Sigmoid colon (tissue), 7 donors: ENCODE measurements around the gene TBC1D1. TPM values are rescaled to one million over a fixed set of nuclear protein-coding genes. Genes with fewer than 3 reads are reported as not detected.

ENCODE experiments used
- DNase-seq: peaks from one replicate; pipeline ENCODE4 v3.0.0-alpha.2; 2019
- H3K27ac ChIP-seq, 4 donors: fragments of 200-600 bp; sonication (generic); one replicate each; pipeline ENCODE4 v1.5.1; 2016 to 2019; ENCODE audit warnings: mild to moderate bottlenecking in 1 of 4
- H3K27me3 ChIP-seq, 3 donors: fragments of 200-600 bp; sonication (generic); one replicate each; pipeline ENCODE4 v1.5.1; 2019; ENCODE audit warnings: mild to moderate bottlenecking in 1 of 3
- H3K36me3 ChIP-seq, 4 donors: fragments of 200-600 bp; sonication (generic); one replicate each; pipeline ENCODE4 v1.5.1; 2016 to 2019
- H3K4me1 ChIP-seq, 4 donors: fragments of 200-600 bp; sonication (generic); one replicate each; pipeline ENCODE4 v1.5.1; 2017 to 2019
- H3K4me3 ChIP-seq, 4 donors: fragments of 200-600 bp; sonication (generic); one replicate each; pipeline ENCODE4 v1.5.1; 2017 to 2019; ENCODE audit warnings: mild to moderate bottlenecking in 2 of 4, moderate library complexity in 1 of 4
- H3K9me3 ChIP-seq, 4 donors: fragments of 200-600 bp in 3 of 4; sonication (generic) in 3 of 4; one replicate each; pipeline versions ENCODE4 v1.5.1 to v1.6.1; 2013 to 2019
- EP300 ChIP-seq, 4 donors: sonication (generic); formaldehyde crosslinking; IDR thresholded peaks; one replicate each; pipeline ENCODE4 v1.6.1; 2017; ENCODE audit warnings: antibody characterized with exemption in 4 of 4
- POLR2A ChIP-seq, 2 donors: fragments of 450-650 bp; IDR thresholded peaks; one replicate each; pipeline ENCODE4 v1.6.1; 2016; ENCODE audit warnings: antibody characterized with exemption in 2 of 2, mild to moderate bottlenecking in 2 of 2, moderate library complexity in 2 of 2
- POLR2AphosphoS5 ChIP-seq, 4 donors: sonication (generic); formaldehyde crosslinking; IDR thresholded peaks; one replicate each; pipeline ENCODE4 v1.6.1; 2017; ENCODE audit warnings: antibody characterized with exemption in 4 of 4
- WGBS, 2 donors: extraction: QIAGEN DNeasy Blood & Tissue Kit; methylation state at CpG; one replicate each; pipeline ENCODE4 v1.1.7; 2013; 5-methylcytosine and 5-hydroxymethylcytosine counted together
- intact Hi-C: fragments of 100-400 bp; cut with DNase I; formaldehyde crosslinking; loops from one replicate; pipeline ENCODE4 v1.15.1; 2023
- polyA plus RNA-seq, 3 donors: library from polyadenylated mRNA; stranded (reverse); fragments of 200-250 nt; gene quantifications; one replicate each; pipeline ENCODE4 v1.2.3, GENCODE V29; 2013
- total RNA-seq, 4 donors: library from RNA; depleted of rRNA; stranded (reverse); fragments of >200 nt; gene quantifications; one replicate each; pipeline ENCODE4 v1.1.0, GENCODE V29; 2016
- TF ChIP-seq, protein P1 (sequence below), 4 experiments: fragments of 450-650 bp in 3 of 4; fragments of 200-600 bp in 1 of 4; IDR thresholded peaks; one replicate each; pipeline ENCODE4 v1.5.1; 2016 to 2019; ENCODE audit warnings: antibody characterized with exemption in 4 of 4, mild to moderate bottlenecking in 3 of 4, moderate library complexity in 2 of 4
- donor health status: healthy with polysubstance abuse.
- donor health status: Bipolar disorder and iron deficiency.
- donor health status: healthy.

TBC1D1 gene
- total and polyA plus RNA-seq, 7 donors = 31.2 to 450 (median 253) TPM

DNA sequence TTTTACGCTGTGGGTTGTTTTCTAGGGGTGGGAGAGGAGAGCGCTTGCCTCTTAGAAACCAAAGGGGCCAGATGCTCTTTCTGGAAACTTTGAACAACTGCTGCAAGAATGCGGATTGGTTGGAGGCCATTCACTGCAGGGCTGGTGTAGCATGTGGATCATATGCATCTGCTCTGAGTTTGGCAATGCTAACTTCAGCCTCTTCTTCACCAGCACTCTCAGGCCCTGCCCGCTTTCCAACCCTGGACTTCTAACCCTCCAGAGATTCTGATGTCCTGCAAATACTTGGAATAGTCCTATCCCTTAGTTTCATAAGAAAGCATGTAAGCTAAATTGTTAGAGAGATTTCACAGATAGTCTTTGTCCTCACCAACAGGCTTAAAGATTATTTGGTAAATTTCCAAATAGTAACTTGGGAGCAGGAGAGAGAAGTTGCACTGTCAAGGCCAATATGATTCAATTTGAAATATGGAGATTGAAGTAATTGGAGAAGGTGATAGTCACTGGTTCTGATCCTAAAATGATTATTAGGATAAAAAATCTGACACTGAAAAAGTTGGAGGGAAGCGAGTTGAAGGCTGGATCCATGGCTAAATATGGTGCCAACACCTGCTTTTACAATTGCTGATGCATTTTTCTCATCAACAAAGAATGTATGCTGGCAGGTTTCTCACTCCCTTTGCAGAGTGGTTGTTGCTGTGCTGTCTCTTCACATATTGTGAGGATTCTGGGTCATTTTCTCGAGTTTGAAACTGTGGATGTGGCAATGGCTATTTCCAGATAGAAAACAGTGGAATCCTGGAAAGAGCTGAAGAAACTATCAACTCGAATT, 279.7 kb downstream of the TBC1D1 start:
- H3K27ac ChIP-seq = peak overlapping the region in 1 of 4 donors; percentile 20
- no peaks in the 10 kb centered on the region for H3K27me3 ChIP-seq
- H3K36me3 ChIP-seq = no peaks in the 10 kb centered on the region
- H3K4me3 ChIP-seq = no peak overlapping the region
- peaks cover 0 to 12% (median 7%) of the 10 kb centered on the region in 4 donors for H3K4me1 ChIP-seq
- TF ChIP-seq POLR2A (IDR thresholded peaks at IDR 0.05) (no peak), POLR2AphosphoS5 (IDR thresholded peaks at IDR 0.05) (no peak), EP300 (IDR thresholded peaks at IDR 0.05) (no peak)
- TF ChIP-seq, protein P1, sequence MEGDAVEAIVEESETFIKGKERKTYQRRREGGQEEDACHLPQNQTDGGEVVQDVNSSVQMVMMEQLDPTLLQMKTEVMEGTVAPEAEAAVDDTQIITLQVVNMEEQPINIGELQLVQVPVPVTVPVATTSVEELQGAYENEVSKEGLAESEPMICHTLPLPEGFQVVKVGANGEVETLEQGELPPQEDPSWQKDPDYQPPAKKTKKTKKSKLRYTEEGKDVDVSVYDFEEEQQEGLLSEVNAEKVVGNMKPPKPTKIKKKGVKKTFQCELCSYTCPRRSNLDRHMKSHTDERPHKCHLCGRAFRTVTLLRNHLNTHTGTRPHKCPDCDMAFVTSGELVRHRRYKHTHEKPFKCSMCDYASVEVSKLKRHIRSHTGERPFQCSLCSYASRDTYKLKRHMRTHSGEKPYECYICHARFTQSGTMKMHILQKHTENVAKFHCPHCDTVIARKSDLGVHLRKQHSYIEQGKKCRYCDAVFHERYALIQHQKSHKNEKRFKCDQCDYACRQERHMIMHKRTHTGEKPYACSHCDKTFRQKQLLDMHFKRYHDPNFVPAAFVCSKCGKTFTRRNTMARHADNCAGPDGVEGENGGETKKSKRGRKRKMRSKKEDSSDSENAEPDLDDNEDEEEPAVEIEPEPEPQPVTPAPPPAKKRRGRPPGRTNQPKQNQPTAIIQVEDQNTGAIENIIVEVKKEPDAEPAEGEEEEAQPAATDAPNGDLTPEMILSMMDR (IDR thresholded peaks at IDR 0.05) = no peak
- H3K9me3 ChIP-seq = no peaks in the 10 kb centered on the region
- intact Hi-C loops = no loop called here
- DNase-seq = no peak
- WGBS, 2 donors = 94% methylated on average over 7 of the region's 7 CpGs

DNA sequence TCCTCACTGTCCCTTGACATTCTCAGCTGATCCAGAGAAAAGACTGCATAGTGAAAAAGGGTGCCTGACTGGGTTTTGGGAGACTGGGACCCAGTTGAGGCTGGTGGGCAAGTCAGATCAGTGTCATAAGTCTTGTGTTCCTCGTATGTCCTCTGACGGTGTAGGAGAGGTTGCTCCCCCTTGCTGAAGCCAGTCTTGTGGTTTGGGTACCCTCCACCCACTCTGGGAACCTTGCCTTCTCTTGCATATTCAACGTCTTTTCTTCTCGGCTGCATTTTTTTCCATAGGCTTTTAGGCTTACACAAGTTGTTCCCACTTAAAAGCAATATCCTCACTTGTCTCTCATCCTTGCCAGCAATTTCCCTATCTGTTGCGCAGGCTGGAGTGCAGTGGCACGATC, 281.2 kb downstream of the TBC1D1 start:
- Histone ChIP-seq H3K36me3 (no peaks in the 10 kb centered on the region), H3K4me3 (no peak overlapping the region), H3K9me3 (no peaks in the 10 kb centered on the region), H3K4me1 (peaks cover 0 to 12% (median 7%) of the 10 kb centered on the region in 4 donors), H3K27me3 (no peaks in the 10 kb centered on the region), H3K27ac (no peak overlapping the region)
- TF ChIP-seq, protein P1 (IDR thresholded peaks at IDR 0.05) = no peak
- TF ChIP-seq POLR2AphosphoS5 (IDR thresholded peaks at IDR 0.05) (no peak), POLR2A (IDR thresholded peaks at IDR 0.05) (no peak), EP300 (IDR thresholded peaks at IDR 0.05) (no peak)
- intact Hi-C loops = no loop called here
- WGBS, 2 donors = 85 to 96% methylated on average over 6 of the region's 6 CpGs
- DNase-seq = no peak

DNA sequence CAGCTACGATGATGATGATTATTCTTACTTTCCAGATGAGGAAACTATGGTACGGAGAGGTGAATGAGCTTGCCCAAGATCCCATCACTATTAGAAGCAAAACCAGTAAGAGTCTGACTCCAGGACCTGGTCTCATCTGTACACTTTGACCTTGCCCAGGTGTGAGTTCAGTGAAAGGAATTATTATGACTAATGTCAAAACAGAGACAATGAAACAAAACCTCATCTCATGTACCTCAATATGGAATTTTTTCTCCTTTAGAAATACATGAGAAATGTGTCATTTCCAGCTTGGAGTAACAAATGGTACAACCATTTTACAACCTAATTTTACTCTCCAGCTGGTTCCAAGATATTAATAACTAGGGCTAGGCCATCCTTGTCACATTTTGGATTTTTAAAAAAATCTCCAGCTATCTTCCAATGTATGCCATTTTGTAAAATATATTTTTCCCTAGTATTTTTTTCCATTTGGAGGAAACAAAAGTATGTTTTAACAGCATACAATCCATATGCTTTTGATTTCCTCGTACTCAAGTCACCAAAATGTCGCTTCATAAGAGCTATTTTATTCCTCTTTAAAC, 283.1 kb downstream of the TBC1D1 start:
- TF ChIP-seq POLR2A (IDR thresholded peaks at IDR 0.05) (no peak), EP300 (IDR thresholded peaks at IDR 0.05) (no peak), POLR2AphosphoS5 (IDR thresholded peaks at IDR 0.05) (no peak)
- TF ChIP-seq, protein P1 (IDR thresholded peaks at IDR 0.05) = no peak
- H3K36me3 ChIP-seq = no peaks in the 10 kb centered on the region
- intact Hi-C loops = no loop called here
- H3K9me3 ChIP-seq = no peaks in the 10 kb centered on the region
- peak overlapping the region in 1 of 4 donors; percentile 56 for H3K27ac ChIP-seq
- no peaks in the 10 kb centered on the region for H3K27me3 ChIP-seq
- H3K4me3 ChIP-seq = no peak overlapping the region
- H3K4me1 ChIP-seq = peaks cover 0 to 12% (median 7%) of the 10 kb centered on the region in 4 donors
- DNase-seq = no peak
- 69 to 86% methylated on average over 4 of the region's 4 CpGs for WGBS, 2 donors

DNA sequence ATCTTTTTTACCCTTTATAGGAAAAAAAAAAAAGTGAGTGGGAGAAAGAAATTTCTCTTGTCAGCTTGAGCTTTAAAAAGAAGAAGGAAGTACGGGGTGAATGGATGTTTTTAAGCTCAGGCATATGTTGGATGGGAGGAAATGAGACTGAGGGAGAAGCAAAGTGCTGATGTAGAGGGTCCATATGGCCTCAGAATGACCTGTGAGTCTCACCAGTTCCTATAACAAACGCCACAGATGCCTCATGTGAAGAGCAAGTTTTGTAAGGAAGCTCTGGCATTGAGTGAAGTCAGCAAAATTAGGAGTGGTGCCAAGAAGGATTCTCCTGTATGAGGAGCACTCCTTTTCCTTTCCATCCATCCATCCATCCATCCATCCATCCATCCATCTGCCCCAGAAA, 283.9 kb downstream of the TBC1D1 start:
- intact Hi-C loops = loop anchor here (5.0 kb wide), 1 partner anchor 112 kb away; no protein-coding TSS in a partner anchor
- Histone ChIP-seq H3K36me3 (no peaks in the 10 kb centered on the region), H3K27ac (peak overlapping the region in 1 of 4 donors; percentile 56), H3K4me3 (no peak overlapping the region), H3K4me1 (peaks cover 0 to 15% (median 9%) of the 10 kb centered on the region in 4 donors), H3K27me3 (no peaks in the 10 kb centered on the region), H3K9me3 (no peaks in the 10 kb centered on the region)
- peak in 1 of 4 donors; percentile 31 for TF ChIP-seq POLR2AphosphoS5 (IDR thresholded peaks at IDR 0.05)
- TF ChIP-seq, protein P1 (IDR thresholded peaks at IDR 0.05) = no peak
- WGBS, 2 donors = 53 to 91% methylated on average over 2 of the region's 2 CpGs
- DNase-seq = no peak
